Stomach (tissue), 9 donors: Measurements from ENCODE around the gene PALM. TPM values are rescaled to one million over a fixed set of nuclear protein-coding genes. Genes with fewer than 3 reads are reported as not detected.
"Not testable (repeated sequence)": the region's sequence is repeated elsewhere in the genome, so short reads cannot be mapped to it uniquely, and the experiment has no call there.

ENCODE experiments used
- DNase-seq, 2 donors: peaks; one replicate each; pipeline versions ENCODE4 v3.0.0 to v3.0.0-alpha.2; 2013 to 2019
- H3K27ac ChIP-seq, 5 donors: fragments of 200-600 bp in 4 of 5; sonication (generic) in 4 of 5; one replicate each; pipeline ENCODE4 v1.5.1; 2013 to 2019; ENCODE audit warnings: mild to moderate bottlenecking in 1 of 5, moderate library complexity in 1 of 5
- H3K27me3 ChIP-seq, 3 donors: fragments of 200-600 bp; sonication (generic); one replicate each; pipeline ENCODE4 v1.5.1; 2017 to 2019; ENCODE audit warnings: mixed run types in 1 of 3
- H3K36me3 ChIP-seq, 4 donors: fragments of 200-600 bp; sonication (generic); 1 replicate in 3 of 4; 2 replicates in 1 of 4; pipeline ENCODE4 v1.5.1; 2016 to 2019
- H3K4me1 ChIP-seq, 4 donors: fragments of 200-600 bp; sonication (generic); one replicate each; pipeline ENCODE4 v1.5.1; 2016 to 2019
- H3K4me3 ChIP-seq, 4 donors: fragments of 200-600 bp; sonication (generic) in 3 of 4; one replicate each; pipeline ENCODE4 v1.5.1; 2016 to 2019; ENCODE audit warnings: mild to moderate bottlenecking in 1 of 4
- H3K9me3 ChIP-seq, 4 donors: fragments of 200-600 bp; sonication (generic); one replicate each; pipeline ENCODE4 v1.5.1; 2016 to 2019
- CTCF ChIP-seq, 7 experiments: fragments of 450-650 bp in 4 of 7; fragments of 200-600 bp in 3 of 7; sonication (generic) in 3 of 7; IDR thresholded peaks; one replicate each; pipeline ENCODE4 v1.5.1; 2016 to 2019; ENCODE audit warnings: antibody characterized with exemption in 7 of 7, control low read depth in 2 of 7, mild to moderate bottlenecking in 1 of 7
- EP300 ChIP-seq: sonication (generic); formaldehyde crosslinking; IDR thresholded peaks from one replicate; pipeline ENCODE4 v1.6.1; 2017; ENCODE audit warnings: antibody characterized with exemption
- POLR2A ChIP-seq, 4 donors: fragments of 450-650 bp; IDR thresholded peaks; one replicate each; pipeline ENCODE4 v1.6.1; 2016; ENCODE audit warnings: antibody characterized with exemption in 4 of 4, control low read depth in 2 of 4, mild to moderate bottlenecking in 1 of 4, moderate library complexity in 1 of 4
- POLR2AphosphoS5 ChIP-seq, 3 donors: sonication (generic); formaldehyde crosslinking; IDR thresholded peaks; one replicate each; pipeline ENCODE4 v1.6.1; 2016; ENCODE audit warnings: antibody characterized with exemption in 3 of 3
- WGBS, 5 donors: extraction: QIAGEN DNeasy Blood & Tissue Kit in 3 of 5; methylation state at CpG; one replicate each; pipeline versions ENCODE4 v1.1.5 to v1.1.7; 2013 to 2018; 5-methylcytosine and 5-hydroxymethylcytosine counted together
- intact Hi-C: fragments of 100-400 bp; cut with DNase I; formaldehyde crosslinking; loops from one replicate; pipeline ENCODE4 v1.15.1; 2023; ENCODE audit warnings: low total_unique reads
- polyA plus RNA-seq, 3 donors: library from polyadenylated mRNA; stranded (reverse); fragments of 200-250 nt; gene quantifications; one replicate each; pipeline ENCODE4 v1.2.3, GENCODE V29; 2013
- total RNA-seq, 5 donors: library from RNA; depleted of rRNA; stranded (reverse); fragments of >200 nt; gene quantifications; one replicate each; pipeline versions ENCODE4 v1.1.0 to v1.2.3, GENCODE V29; 2014 to 2016
- donor health status: healthy with polysubstance abuse.
- donor health status: Bipolar disorder and iron deficiency.
- donor health status: healthy.

The PALM gene
- total and polyA plus RNA-seq, 8 donors, result 9.8 to 88.9 (median 13.7) TPM

GRCh38 chr19:668675-669434, 39.9 kb upstream of the PALM start:
- intact Hi-C loops, result loop anchor here (5.0 kb wide), 1 partner anchor 63 kb away; no protein-coding TSS in a partner anchor
- H3K27me3 ChIP-seq, H3K9me3 ChIP-seq, H3K36me3 ChIP-seq, DNase-seq, H3K27ac ChIP-seq, H3K4me3 ChIP-seq: not testable (repeated sequence)
- H3K4me1 ChIP-seq, result peaks cover 9 to 17% (median 14%) of the 10 kb centered on the region in 4 donors
- 44 to 50% (median 47%) methylated on average over 12 of the region's 12 CpGs for WGBS, 5 donors

- intact Hi-C loops, result no loop called here
- DNase-seq, result no peak
- Histone ChIP-seq H3K4me3 (no peak overlapping the region), H3K9me3 (no peaks in the 10 kb centered on the region), H3K4me1 (peaks cover 0 to 7% (median 5%) of the 10 kb centered on the region in 4 donors), H3K27ac (no peak overlapping the region), H3K27me3 (peaks cover 0 to 21% (median 0%) of the 10 kb centered on the region in 3 donors), H3K36me3 (no peaks in the 10 kb centered on the region)
- TF ChIP-seq EP300, result no peak
- TF ChIP-seq POLR2AphosphoS5 (IDR thresholded peaks at IDR 0.05), result no peak
- no peak for TF ChIP-seq POLR2A (IDR thresholded peaks at IDR 0.05)
- no peak for TF ChIP-seq CTCF (IDR thresholded peaks at IDR 0.05)
- 72 to 82% (median 74%) methylated on average over 7 to 9 of the region's 9 CpGs for WGBS, 5 donors
These were observed 38.1 kb upstream of the PALM start for GRCh38 chr19:670609-671075.

- H3K27me3 ChIP-seq, result peaks cover 0 to 42% (median 11%) of the 10 kb centered on the region in 3 donors
- WGBS, 5 donors, result 52 to 69% (median 64%) methylated on average over 18 to 38 of the region's 38 CpGs
- peaks cover 28 to 40% (median 39%) of the 10 kb centered on the region in 4 donors for H3K4me1 ChIP-seq
- no peak for DNase-seq
- H3K4me3 ChIP-seq, result no peak overlapping the region
- TF ChIP-seq POLR2AphosphoS5 (IDR thresholded peaks at IDR 0.05) (no peak), CTCF (IDR thresholded peaks at IDR 0.05) (no peak), EP300 (no peak), POLR2A (IDR thresholded peaks at IDR 0.05) (no peak)
- H3K9me3 ChIP-seq, result no peaks in the 10 kb centered on the region
- intact Hi-C loops, result no loop called here
- H3K27ac ChIP-seq, result peak overlapping the region in 4 of 5 donors; percentile 13 to 98 (median 82)
- H3K36me3 ChIP-seq, result no peaks in the 10 kb centered on the region
These were observed 34.2 kb upstream of the PALM start for GRCh38 chr19:674282-675151.

GRCh38 chr19:676007-676338, 32.8 kb upstream of the PALM start:
- WGBS, 5 donors, result 6 to 12% (median 8%) methylated on average over 21 to 31 of the region's 31 CpGs
- TF ChIP-seq CTCF (IDR thresholded peaks at IDR 0.05) (no peak), POLR2AphosphoS5 (IDR thresholded peaks at IDR 0.05) (no peak), EP300 (no peak), POLR2A (IDR thresholded peaks at IDR 0.05) (no peak)
- H3K36me3 ChIP-seq, result no peaks in the 10 kb centered on the region
- H3K9me3 ChIP-seq, result no peaks in the 10 kb centered on the region
- H3K4me3 ChIP-seq, result peak overlapping the region; percentile 48 to 59 (median 54)
- no peak for DNase-seq
- intact Hi-C loops, result no loop called here
- peaks cover 31 to 48% (median 45%) of the 10 kb centered on the region in 4 donors for H3K4me1 ChIP-seq
- peak overlapping the region in 4 of 5 donors; percentile 54 to 98 (median 82) for H3K27ac ChIP-seq
- H3K27me3 ChIP-seq, result peaks cover 0 to 42% (median 11%) of the 10 kb centered on the region in 3 donors
